ENCODE measurements around the gene CCNB1IP1. TPM values are rescaled to one million over a fixed set of nuclear protein-coding genes. Genes with fewer than 3 reads are reported as not detected.

CCNB1IP1 gene
- total RNA-seq, 1 experiment from 2014 or later: 151 TPM

- H3K9me3 Mint-ChIP-seq: no peaks in the 10 kb centered on the region
These were observed 46.7 kb upstream of the CCNB1IP1 start for GRCh38 chr14:20379743-20380142.

More at GRCh38 chr14:20379743-20380142, 46.7 kb upstream of the CCNB1IP1 start:
- ChIA-PET POLR2A (no interaction called here), CTCF (interaction anchor here (1.3 kb wide), 1 partner anchor 36 kb away, joined by 3 read pairs; no protein-coding TSS in a partner anchor)
- no peak overlapping the region for H3K27ac Mint-ChIP-seq
- H3K27me3 Mint-ChIP-seq (ENCODE audit: low read depth): no peaks in the 10 kb centered on the region
- H3K4me1 Mint-ChIP-seq: no peaks in the 10 kb centered on the region
- H3K36me3 Mint-ChIP-seq: peaks cover 30% of the 10 kb centered on the region
- TF ChIP-seq ZNF671 (CRISPR knock-in tag; IDR thresholded peaks at IDR 0.05) (no peak), ZNF512 (CRISPR knock-in tag; IDR thresholded peaks at IDR 0.05; ENCODE audit: borderline replicate concordance) (no peak), FOXP4 (CRISPR knock-in tag; IDR thresholded peaks at IDR 0.05) (no peak), ZNF138 (CRISPR knock-in tag; conservative IDR thresholded peaks at IDR 0.05) (no peak), PRDM15 (CRISPR knock-in tag; IDR thresholded peaks at IDR 0.05) (no peak), CBFB (CRISPR knock-in tag; IDR thresholded peaks at IDR 0.05; ENCODE audit: low read depth) (no peak), RELA (CRISPR knock-in tag; IDR thresholded peaks at IDR 0.05; ENCODE audit: borderline replicate concordance) (no peak), NFE2L1 (CRISPR knock-in tag; IDR thresholded peaks at IDR 0.05) (no peak), PRRX2 (CRISPR knock-in tag; IDR thresholded peaks at IDR 0.05) (no peak), NR3C1 (CRISPR knock-in tag; conservative IDR thresholded peaks at IDR 0.05; ENCODE audit: low read depth) (no peak), CREB1 (CRISPR knock-in tag; IDR thresholded peaks at IDR 0.05) (no peak), SMAD4 (CRISPR knock-in tag; IDR thresholded peaks at IDR 0.05) (no peak), NFYB (CRISPR knock-in tag; conservative IDR thresholded peaks at IDR 0.05; ENCODE audit: low read depth) (no peak), E2F1 (CRISPR knock-in tag; IDR thresholded peaks at IDR 0.05) (no peak)
- TF ChIP-seq, protein P1, sequence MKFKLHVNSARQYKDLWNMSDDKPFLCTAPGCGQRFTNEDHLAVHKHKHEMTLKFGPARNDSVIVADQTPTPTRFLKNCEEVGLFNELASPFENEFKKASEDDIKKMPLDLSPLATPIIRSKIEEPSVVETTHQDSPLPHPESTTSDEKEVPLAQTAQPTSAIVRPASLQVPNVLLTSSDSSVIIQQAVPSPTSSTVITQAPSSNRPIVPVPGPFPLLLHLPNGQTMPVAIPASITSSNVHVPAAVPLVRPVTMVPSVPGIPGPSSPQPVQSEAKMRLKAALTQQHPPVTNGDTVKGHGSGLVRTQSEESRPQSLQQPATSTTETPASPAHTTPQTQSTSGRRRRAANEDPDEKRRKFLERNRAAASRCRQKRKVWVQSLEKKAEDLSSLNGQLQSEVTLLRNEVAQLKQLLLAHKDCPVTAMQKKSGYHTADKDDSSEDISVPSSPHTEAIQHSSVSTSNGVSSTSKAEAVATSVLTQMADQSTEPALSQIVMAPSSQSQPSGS (CRISPR knock-in tag; IDR thresholded peaks at IDR 0.05; ENCODE audit: borderline replicate concordance, low read depth): no peak
- TF ChIP-seq, protein P2, sequence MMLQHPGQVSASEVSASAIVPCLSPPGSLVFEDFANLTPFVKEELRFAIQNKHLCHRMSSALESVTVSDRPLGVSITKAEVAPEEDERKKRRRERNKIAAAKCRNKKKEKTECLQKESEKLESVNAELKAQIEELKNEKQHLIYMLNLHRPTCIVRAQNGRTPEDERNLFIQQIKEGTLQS (CRISPR knock-in tag; conservative IDR thresholded peaks at IDR 0.05): no peak
- TF ChIP-seq, protein P3, sequence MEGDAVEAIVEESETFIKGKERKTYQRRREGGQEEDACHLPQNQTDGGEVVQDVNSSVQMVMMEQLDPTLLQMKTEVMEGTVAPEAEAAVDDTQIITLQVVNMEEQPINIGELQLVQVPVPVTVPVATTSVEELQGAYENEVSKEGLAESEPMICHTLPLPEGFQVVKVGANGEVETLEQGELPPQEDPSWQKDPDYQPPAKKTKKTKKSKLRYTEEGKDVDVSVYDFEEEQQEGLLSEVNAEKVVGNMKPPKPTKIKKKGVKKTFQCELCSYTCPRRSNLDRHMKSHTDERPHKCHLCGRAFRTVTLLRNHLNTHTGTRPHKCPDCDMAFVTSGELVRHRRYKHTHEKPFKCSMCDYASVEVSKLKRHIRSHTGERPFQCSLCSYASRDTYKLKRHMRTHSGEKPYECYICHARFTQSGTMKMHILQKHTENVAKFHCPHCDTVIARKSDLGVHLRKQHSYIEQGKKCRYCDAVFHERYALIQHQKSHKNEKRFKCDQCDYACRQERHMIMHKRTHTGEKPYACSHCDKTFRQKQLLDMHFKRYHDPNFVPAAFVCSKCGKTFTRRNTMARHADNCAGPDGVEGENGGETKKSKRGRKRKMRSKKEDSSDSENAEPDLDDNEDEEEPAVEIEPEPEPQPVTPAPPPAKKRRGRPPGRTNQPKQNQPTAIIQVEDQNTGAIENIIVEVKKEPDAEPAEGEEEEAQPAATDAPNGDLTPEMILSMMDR (IDR thresholded peaks at IDR 0.05): no peak
- ATAC-seq (no peak), DNase-seq (ENCODE audit: low spot score) (no peak)
- no peak overlapping the region for H3K4me3 Mint-ChIP-seq
